Neuronal stem cell (in vitro differentiated cells): ENCODE data around the gene INAVA.
A peak's percentile ranks its signal among the peaks of the same experiment; 100 is the strongest.

Experiments
- DNase-seq: peaks from one replicate; pipeline ENCODE4 v3.0.0-alpha.2; 2013; ENCODE audit warnings: low spot score
- H2AFZ ChIP-seq: one replicate; pipeline ENCODE4 v1.6.1; 2013; ENCODE audit warnings: mild to moderate bottlenecking, low read length, inconsistent platforms
- H2AK5ac ChIP-seq: 2 replicates; pipeline ENCODE4 v1.6.1; 2013; ENCODE audit warnings: low read depth, mild to moderate bottlenecking, inconsistent platforms, low read length, moderate library complexity, mixed read lengths
- H2BK120ac ChIP-seq: 2 replicates; pipeline ENCODE4 v1.6.1; 2013; ENCODE audit warnings: low read depth, mild to moderate bottlenecking, inconsistent platforms, low read length, moderate library complexity, mixed read lengths
- H2BK12ac ChIP-seq: one replicate; pipeline ENCODE4 v1.6.1; 2013; ENCODE audit warnings: low read length, inconsistent platforms
- H2BK15ac ChIP-seq: 2 replicates; pipeline ENCODE4 v1.6.1; 2013; ENCODE audit warnings: mild to moderate bottlenecking, low read length, inconsistent platforms, mixed read lengths
- H2BK5ac ChIP-seq: one replicate; pipeline ENCODE4 v1.6.1; 2013; ENCODE audit warnings: inconsistent platforms, mild to moderate bottlenecking, low read length, moderate library complexity
- H3K14ac ChIP-seq: one replicate; pipeline ENCODE4 v1.6.1; 2013; ENCODE audit warnings: low read length, inconsistent platforms
- H3K18ac ChIP-seq: 2 replicates; pipeline ENCODE4 v1.6.1; 2013; ENCODE audit warnings: low read length, inconsistent platforms
- H3K23ac ChIP-seq: 2 replicates; pipeline ENCODE4 v1.6.1; 2013; ENCODE audit warnings: low read depth, mild to moderate bottlenecking, mixed read lengths, low read length, inconsistent platforms; ENCODE audit not compliant: poor library complexity
- H3K27ac ChIP-seq: replicated peaks from 3 replicates; pipeline ENCODE4 v1.5.1; 2013; ENCODE audit warnings: low read length, inconsistent platforms
- H3K27me3 ChIP-seq, 3 experiments: 2 replicates each; pipeline ENCODE4 v1.6.1; 2013; ENCODE audit warnings: low read length in 3 of 3, mild to moderate bottlenecking in 2 of 3, inconsistent platforms in 1 of 3, low read depth in 1 of 3, mixed read lengths in 1 of 3, moderate library complexity in 1 of 3; ENCODE audit not compliant: control insufficient read depth in 3 of 3, insufficient read depth in 3 of 3
- H3K36me3 ChIP-seq, 2 donors: replicated peaks in 1 of 2; 2 replicates each; pipeline ENCODE4 v1.6.1; 2013; ENCODE audit warnings: low read length in 2 of 2; ENCODE audit not compliant: control insufficient read depth in 2 of 2, insufficient read depth in 2 of 2
- H3K4ac ChIP-seq: 2 replicates; pipeline ENCODE4 v1.6.1; 2013; ENCODE audit warnings: inconsistent platforms, mild to moderate bottlenecking, low read length, moderate library complexity
- H3K4me1 ChIP-seq, 2 donors: 1 replicate in 1 of 2; 2 replicates in 1 of 2; pipeline ENCODE4 v1.6.1; 2013; ENCODE audit warnings: low read length in 2 of 2, low read depth in 1 of 2; ENCODE audit not compliant: control insufficient read depth in 2 of 2, insufficient read depth in 1 of 2
- H3K4me2 ChIP-seq: one replicate; pipeline ENCODE4 v1.6.1; 2013; ENCODE audit warnings: mild to moderate bottlenecking, low read length, inconsistent platforms; ENCODE audit not compliant: insufficient read depth, poor library complexity, severe bottlenecking
- H3K4me3 ChIP-seq, 2 donors: 2 replicates each; pipeline ENCODE4 v1.5.1; 2013; ENCODE audit warnings: low read length in 2 of 2, mild to moderate bottlenecking in 2 of 2, inconsistent platforms in 1 of 2, moderate library complexity in 1 of 2
- H3K79me1 ChIP-seq: one replicate; pipeline ENCODE4 v1.6.1; 2013; ENCODE audit warnings: low read depth, mild to moderate bottlenecking, inconsistent platforms, low read length, moderate library complexity
- H3K9ac ChIP-seq: one replicate; pipeline ENCODE4 v1.6.1; 2013; ENCODE audit warnings: mild to moderate bottlenecking, low read depth, low read length, inconsistent platforms; ENCODE audit not compliant: poor library complexity
- H3K9me3 ChIP-seq, 2 donors: replicated peaks in 1 of 2; 2 replicates each; pipeline versions ENCODE3 to v1.6.1; 2013; ENCODE audit warnings: low read length in 2 of 2, mild to moderate bottlenecking in 2 of 2, inconsistent platforms in 1 of 2, low read depth in 1 of 2, mixed read lengths in 1 of 2, moderate library complexity in 1 of 2; ENCODE audit not compliant: control insufficient read depth in 2 of 2, insufficient read depth in 1 of 2
- H4K8ac ChIP-seq: one replicate; pipeline ENCODE4 v1.6.1; 2013; ENCODE audit warnings: low read depth, mild to moderate bottlenecking, inconsistent platforms, low read length, moderate library complexity
- H4K91ac ChIP-seq: one replicate; pipeline ENCODE4 v1.6.1; 2013; ENCODE audit warnings: low read length, low read depth, mild to moderate bottlenecking, inconsistent platforms; ENCODE audit not compliant: poor library complexity
- WGBS, 2 donors: extraction: QIAGEN DNeasy Blood & Tissue Kit; methylation state at CpG; one replicate each; pipeline ENCODE4 v1.1.7; 2013; ENCODE audit warnings: missing lambda C conversion rate in 2 of 2, mixed read lengths in 1 of 2; ENCODE audit not compliant: insufficient read length in 2 of 2, insufficient replicate concordance in 1 of 2; ENCODE audit errors: extremely low coverage in 2 of 2; 5-methylcytosine and 5-hydroxymethylcytosine counted together

The INAVA gene

DNA sequence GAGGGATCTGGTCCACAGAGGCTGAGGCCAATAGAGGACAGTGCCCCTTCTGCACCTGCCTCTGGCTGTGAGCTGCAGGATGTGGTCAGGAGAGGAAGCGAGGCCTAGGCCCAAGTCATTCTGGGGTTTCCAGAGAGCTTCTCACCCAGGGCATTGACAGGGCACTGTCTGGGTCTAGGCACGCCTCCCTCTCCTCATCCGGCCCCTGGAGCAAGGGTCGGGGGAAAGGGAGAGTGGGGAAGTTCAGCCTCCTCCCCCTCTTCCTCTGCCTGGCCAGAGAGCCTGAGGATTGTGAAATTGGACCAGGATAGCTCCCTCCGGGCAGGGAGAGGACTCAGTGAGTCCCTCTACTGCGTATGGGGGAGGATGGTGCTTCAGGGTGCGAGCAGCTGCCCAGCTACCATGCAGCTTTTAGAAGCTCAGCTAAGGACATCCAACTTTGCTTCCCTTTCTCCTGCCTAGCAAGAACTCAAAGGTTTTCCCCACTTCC, 6.3 kb upstream of the INAVA start:
- Histone ChIP-seq H2BK120ac (peak overlapping the region; percentile 4), H2BK15ac (peak overlapping the region; percentile 6), H3K18ac (peak overlapping the region; percentile 8), H2BK12ac (no peak overlapping the region), H3K4me3 (no peak overlapping the region), H3K14ac (no peak overlapping the region), H3K27me3 (no peaks in the 10 kb centered on the region), H2AK5ac (no peak overlapping the region), H3K4me2 (no peak overlapping the region), H3K9me3 (no peaks in the 10 kb centered on the region), H2AFZ (peak overlapping the region; percentile 62), H4K91ac (no peak overlapping the region), H3K9ac (no peak overlapping the region), H3K4ac (no peak overlapping the region), H4K8ac (no peak overlapping the region), H3K23ac (no peak overlapping the region), H3K4me1 (peaks cover 25 to 29% of the 10 kb centered on the region in 2 donors), H3K79me1 (no peaks in the 10 kb centered on the region), H2BK5ac (no peak overlapping the region), H3K27ac (no peak overlapping the region), H3K36me3 (peaks cover 0 to 6% of the 10 kb centered on the region in 2 donors)
- no peak for DNase-seq
- WGBS, 2 donors: no CpG with 5 or more reads among the region's 7 CpGs

DNA sequence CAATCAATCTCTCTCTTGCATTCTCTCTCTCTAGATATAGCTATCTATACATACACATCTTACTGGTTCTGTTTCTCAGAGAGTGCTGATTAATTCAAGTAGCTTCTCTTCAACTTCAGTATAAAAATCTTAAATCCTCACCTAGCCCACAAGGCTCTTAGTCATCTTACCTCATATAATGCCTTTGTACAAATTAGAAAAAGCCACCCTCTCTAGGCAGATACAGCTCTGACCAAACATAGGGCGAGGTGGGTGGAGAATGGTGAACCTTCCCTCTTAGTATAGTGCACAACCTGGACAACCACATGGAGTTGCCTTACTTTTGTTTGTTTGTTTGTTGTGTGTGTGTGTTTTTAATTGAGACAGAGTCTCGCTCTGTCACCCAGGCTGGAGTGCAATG, 5.1 kb upstream of the INAVA start:
- H2BK120ac ChIP-seq: no peak overlapping the region
- H3K9me3 ChIP-seq: no peaks in the 10 kb centered on the region
- no peaks in the 10 kb centered on the region for H3K79me1 ChIP-seq
- H3K36me3 ChIP-seq: peaks cover 0 to 17% of the 10 kb centered on the region in 2 donors
- H3K4me3 ChIP-seq: no peak overlapping the region
- no peak overlapping the region for H3K4ac ChIP-seq
- H4K8ac ChIP-seq: no peak overlapping the region
- H2BK12ac ChIP-seq: no peak overlapping the region
- H2BK5ac ChIP-seq: no peak overlapping the region
- no peak overlapping the region for H3K14ac ChIP-seq
- DNase-seq: no peak
- no peak overlapping the region for H2AFZ ChIP-seq
- H3K4me2 ChIP-seq: no peak overlapping the region
- H3K9ac ChIP-seq: no peak overlapping the region
- no peaks in the 10 kb centered on the region for H3K27me3 ChIP-seq
- WGBS, 2 donors: no CpG with 5 or more reads among the region's 2 CpGs
- H2AK5ac ChIP-seq: no peak overlapping the region
- no peak overlapping the region for H3K23ac ChIP-seq
- no peak overlapping the region for H4K91ac ChIP-seq
- H3K4me1 ChIP-seq: peaks cover 35 to 40% of the 10 kb centered on the region in 2 donors
- no peak overlapping the region for H3K18ac ChIP-seq
- no peak overlapping the region for H3K27ac ChIP-seq
- no peak overlapping the region for H2BK15ac ChIP-seq

DNA sequence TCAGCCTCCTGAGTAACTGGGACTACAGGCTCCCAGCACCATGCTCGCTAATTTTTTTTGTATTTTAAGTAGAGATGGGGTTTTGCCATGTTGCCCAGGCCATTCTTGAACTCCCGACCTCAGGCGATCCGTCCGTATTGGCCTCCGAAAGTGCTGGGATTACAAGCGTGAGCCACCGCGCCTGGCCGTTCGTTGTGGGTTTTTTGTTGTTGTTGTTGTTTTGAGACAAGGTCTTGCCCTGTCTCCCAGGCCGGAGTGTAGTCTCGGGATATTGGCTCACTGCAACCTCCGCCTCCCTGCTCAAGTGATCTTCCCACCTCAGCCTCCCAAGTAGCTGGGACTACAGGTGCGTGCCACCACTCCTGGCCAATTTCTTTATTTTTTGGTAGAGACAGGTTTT, 4.7 kb upstream of the INAVA start:
- Histone ChIP-seq H2BK120ac (no peak overlapping the region), H3K14ac (no peak overlapping the region), H3K18ac (no peak overlapping the region), H3K4me3 (peak overlapping the region in 1 of 2 donors; percentile 90), H4K8ac (no peak overlapping the region), H3K9ac (no peak overlapping the region), H3K79me1 (peaks cover 3% of the 10 kb centered on the region), H3K4me1 (peaks cover 39 to 43% of the 10 kb centered on the region in 2 donors), H3K27ac (no peak overlapping the region), H2BK15ac (peak overlapping the region; percentile 79), H2BK12ac (no peak overlapping the region), H3K23ac (no peak overlapping the region), H2BK5ac (peak overlapping the region; percentile 97), H2AFZ (no peak overlapping the region), H3K27me3 (no peaks in the 10 kb centered on the region), H2AK5ac (peak overlapping the region; percentile 93), H3K4me2 (no peak overlapping the region), H3K4ac (no peak overlapping the region), H3K9me3 (no peaks in the 10 kb centered on the region), H3K36me3 (peaks cover 0 to 21% of the 10 kb centered on the region in 2 donors), H4K91ac (no peak overlapping the region)
- DNase-seq: no peak
- WGBS, 2 donors: no CpG with 5 or more reads among the region's 15 CpGs

DNA sequence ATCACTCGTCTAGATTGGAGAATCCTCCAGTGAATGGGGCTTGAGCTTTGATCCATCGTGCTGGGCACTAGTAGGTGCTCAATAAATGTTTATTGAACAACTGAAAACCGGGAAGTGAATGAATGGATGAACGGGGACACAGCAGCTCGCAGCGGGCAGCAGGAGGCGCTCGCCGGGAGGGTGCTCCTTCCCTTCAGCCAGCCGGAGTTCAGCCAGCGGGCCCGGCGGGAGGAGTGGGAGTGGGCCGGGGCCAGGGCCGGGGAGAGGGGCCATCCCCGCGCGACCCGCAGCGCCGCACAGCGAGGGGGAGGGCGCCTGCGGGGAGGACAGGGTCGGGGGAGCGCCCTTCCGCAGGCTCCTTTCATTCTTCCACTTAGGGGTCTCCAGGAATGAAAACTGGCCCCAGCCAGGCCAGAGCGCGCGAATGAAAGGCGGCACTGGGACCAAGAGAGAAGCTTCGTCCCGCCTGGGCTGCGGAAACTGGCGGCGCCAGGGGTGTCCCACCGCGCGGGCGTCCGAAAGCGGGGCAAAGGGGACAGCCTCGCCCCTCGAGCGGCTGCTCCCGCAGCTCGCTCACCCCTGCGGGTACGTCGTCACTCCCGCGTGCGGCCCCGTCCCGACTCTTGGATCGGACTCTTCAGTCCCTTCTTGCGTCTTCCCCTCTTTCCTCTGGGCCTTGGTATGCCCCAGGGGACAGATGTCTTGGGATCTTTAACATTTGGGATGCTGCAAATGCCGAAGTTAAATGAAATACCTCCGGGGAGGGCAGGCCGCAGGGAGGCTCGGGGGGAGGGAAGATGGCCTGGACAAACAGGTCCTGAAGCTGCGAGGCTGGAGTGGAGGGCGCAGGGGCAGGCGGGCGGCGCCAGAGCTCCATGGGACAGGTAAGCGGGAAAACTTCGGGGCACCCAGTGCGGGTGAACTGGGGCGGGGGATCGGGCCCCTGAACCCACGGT, 3.6 kb upstream of the INAVA start:
- Histone ChIP-seq H3K4me1 (peaks cover 43 to 50% of the 10 kb centered on the region in 2 donors), H3K4ac (peak overlapping the region; percentile 84), H3K9me3 (no peaks in the 10 kb centered on the region), H2BK15ac (no peak overlapping the region), H3K79me1 (peaks cover 5% of the 10 kb centered on the region), H3K14ac (peak overlapping the region; percentile 72), H2AK5ac (peak overlapping the region; percentile 93), H3K23ac (peak overlapping the region; percentile 83), H3K27ac (peak overlapping the region; percentile 99), H3K4me2 (peak overlapping the region; percentile 68), H3K4me3 (peak overlapping the region; percentile 85 to 90), H2AFZ (peak overlapping the region; percentile 91), H3K27me3 (no peaks in the 10 kb centered on the region), H4K8ac (no peak overlapping the region), H2BK12ac (peak overlapping the region; percentile 34), H2BK5ac (peak overlapping the region; percentile 97), H2BK120ac (peak overlapping the region; percentile 98), H3K18ac (peak overlapping the region; percentile 99), H4K91ac (peak overlapping the region; percentile 94), H3K36me3 (peaks cover 0 to 32% of the 10 kb centered on the region in 2 donors), H3K9ac (peak overlapping the region; percentile 99)
- peak; percentile 91 for DNase-seq
- WGBS, 2 donors: no CpG with 5 or more reads among the region's 72 CpGs
